Neural progenitor cell (in vitro differentiated cells): Measurements from ENCODE around the gene BDKRB2.

ENCODE experiments used
- CTCF ChIP-seq: fragments of 200-600 bp; sonication (generic); IDR thresholded peaks from 2 replicates; pipeline ENCODE4 v1.5.1; 2017; ENCODE audit warnings: antibody characterized with exemption, mild to moderate bottlenecking
- EZH2 ChIP-seq: fragments of 200-600 bp; sonication (generic); IDR thresholded peaks from 2 replicates; pipeline ENCODE4 v1.6.1; 2017; ENCODE audit warnings: antibody characterized with exemption, mild to moderate bottlenecking, moderate library complexity

GRCh38 chr14:96191841-96192462, 12.7 kb upstream of the BDKRB2 start:
- no peak for TF ChIP-seq CTCF
- TF ChIP-seq EZH2, result no peak
